Esophagus (tissue), 2 donors: ENCODE data around the gene TMEM151B. TPM values are rescaled to one million over a fixed set of nuclear protein-coding genes. Genes with fewer than 3 reads are reported as not detected.
A peak's percentile ranks its signal among the peaks of the same experiment; 100 is the strongest.

Experiments
- H3K27ac ChIP-seq, 2 donors: one replicate each; pipeline ENCODE4 v1.5.1; 2013; ENCODE audit warnings: low read depth in 2 of 2, mild to moderate bottlenecking in 2 of 2, inconsistent platforms in 1 of 2, low read length in 1 of 2, moderate library complexity in 1 of 2
- H3K27me3 ChIP-seq, 2 donors: one replicate each; pipeline ENCODE4 v1.6.1; 2013; ENCODE audit warnings: low read length in 2 of 2, control low read depth in 1 of 2, mild to moderate bottlenecking in 1 of 2; ENCODE audit not compliant: insufficient read depth in 2 of 2, control insufficient read depth in 1 of 2
- H3K36me3 ChIP-seq, 2 donors: one replicate each; pipeline ENCODE4 v1.6.1; 2013; ENCODE audit warnings: low read length in 1 of 2; ENCODE audit not compliant: control insufficient read depth in 2 of 2, insufficient read depth in 2 of 2
- H3K4me1 ChIP-seq, 2 donors: one replicate each; pipeline ENCODE4 v1.6.1; 2013; ENCODE audit warnings: low read length in 1 of 2; ENCODE audit not compliant: control insufficient read depth in 2 of 2, insufficient read depth in 2 of 2
- H3K4me3 ChIP-seq, 2 donors: one replicate each; pipeline ENCODE4 v1.5.1; 2013; ENCODE audit warnings: low read length in 2 of 2, mild to moderate bottlenecking in 2 of 2, low read depth in 1 of 2, moderate library complexity in 1 of 2
- H3K9me3 ChIP-seq, 2 donors: one replicate each; pipeline ENCODE4 v1.6.1; 2013; ENCODE audit warnings: mild to moderate bottlenecking in 2 of 2, low read depth in 1 of 2, low read length in 1 of 2, moderate library complexity in 1 of 2; ENCODE audit not compliant: control insufficient read depth in 2 of 2, insufficient read depth in 1 of 2
- WGBS, 2 donors: extraction: QIAGEN DNeasy Blood & Tissue Kit; methylation state at CpG; one replicate each; pipeline ENCODE4 v1.1.7; 2013; 5-methylcytosine and 5-hydroxymethylcytosine counted together
- polyA plus RNA-seq, 2 donors: library from polyadenylated mRNA; stranded (reverse); fragments of 200-250 nt; gene quantifications; one replicate each; pipeline ENCODE4 v1.2.3, GENCODE V29; 2013
- donor health status: healthy with polysubstance abuse.
- donor health status: Bipolar disorder and iron deficiency.

TMEM151B gene
- polyA plus RNA-seq, 2 donors: 0.06 TPM; not detected in 1

DNA sequence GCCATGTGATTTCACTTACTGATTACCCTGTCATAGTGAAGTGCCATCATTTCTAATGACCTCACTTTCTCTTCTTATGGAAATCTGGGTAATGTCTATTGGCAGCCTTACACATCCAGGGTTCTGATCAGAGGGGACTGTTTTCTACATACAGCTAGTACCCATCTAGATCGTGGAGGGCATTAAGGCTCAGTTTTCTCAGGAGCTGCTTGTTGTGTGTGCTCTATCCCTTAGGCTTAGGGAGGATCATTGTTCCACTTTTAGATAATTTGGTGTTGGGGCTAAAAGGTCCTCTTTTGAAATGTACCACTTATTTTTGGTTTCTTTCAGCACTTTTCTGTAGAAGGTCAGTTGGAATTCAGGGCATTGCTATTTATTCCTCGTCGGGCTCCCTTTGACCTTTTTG, 19.5 kb upstream of the TMEM151B start:
- Histone ChIP-seq H3K27ac (no peak overlapping the region), H3K36me3 (peaks cover 16 to 39% of the 10 kb centered on the region in 2 donors), H3K4me1 (peaks cover 0 to 1% of the 10 kb centered on the region in 2 donors), H3K9me3 (no peaks in the 10 kb centered on the region), H3K27me3 (no peaks in the 10 kb centered on the region), H3K4me3 (no peak overlapping the region)
- WGBS, 2 donors: 74 to 78% methylated on average over 3 of the region's 3 CpGs

DNA sequence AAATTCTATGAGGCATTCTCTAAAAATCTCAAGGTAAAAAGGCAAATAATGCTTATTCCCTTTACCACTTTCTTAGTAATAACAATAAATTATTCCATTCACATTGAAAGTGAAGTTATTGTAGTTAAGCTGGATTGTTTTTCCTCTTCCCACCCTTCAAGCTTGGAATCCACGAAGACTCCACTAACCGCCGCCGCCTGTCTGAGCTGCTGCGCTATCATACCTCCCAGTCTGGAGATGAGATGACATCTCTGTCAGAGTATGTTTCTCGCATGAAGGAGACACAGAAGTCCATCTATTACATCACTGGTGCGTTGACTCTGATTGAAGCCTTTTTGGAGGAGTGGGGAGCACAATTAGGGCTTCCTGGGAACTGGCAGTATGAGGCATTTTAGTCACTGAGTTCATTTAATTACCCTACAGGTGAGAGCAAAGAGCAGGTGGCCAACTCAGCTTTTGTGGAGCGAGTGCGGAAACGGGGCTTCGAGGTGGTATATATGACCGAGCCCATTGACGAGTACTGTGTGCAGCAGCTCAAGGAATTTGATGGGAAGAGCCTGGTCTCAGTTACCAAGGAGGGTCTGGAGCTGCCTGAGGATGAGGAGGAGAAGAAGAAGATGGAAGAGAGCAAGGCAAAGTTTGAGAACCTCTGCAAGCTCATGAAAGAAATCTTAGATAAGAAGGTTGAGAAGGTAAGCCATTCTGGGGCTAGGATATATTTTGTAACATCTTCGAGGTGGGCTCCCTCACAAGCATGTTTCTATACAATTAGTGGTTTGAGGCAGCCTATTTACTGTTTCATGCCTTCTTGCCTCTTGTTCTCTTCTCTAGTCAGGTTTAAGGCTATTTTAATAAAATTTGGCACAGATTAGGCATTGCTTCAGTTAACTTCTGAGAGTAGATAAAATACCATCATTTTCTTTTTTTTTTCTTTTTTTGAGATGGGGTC, 18.4 kb upstream of the TMEM151B start:
- Histone ChIP-seq H3K36me3 (peaks cover 16 to 39% of the 10 kb centered on the region in 2 donors), H3K4me1 (peaks cover 0 to 6% of the 10 kb centered on the region in 2 donors), H3K4me3 (no peak overlapping the region), H3K27me3 (no peaks in the 10 kb centered on the region), H3K27ac (no peak overlapping the region), H3K9me3 (no peaks in the 10 kb centered on the region)
- WGBS, 2 donors: 87 to 91% methylated on average over 14 of the region's 14 CpGs

DNA sequence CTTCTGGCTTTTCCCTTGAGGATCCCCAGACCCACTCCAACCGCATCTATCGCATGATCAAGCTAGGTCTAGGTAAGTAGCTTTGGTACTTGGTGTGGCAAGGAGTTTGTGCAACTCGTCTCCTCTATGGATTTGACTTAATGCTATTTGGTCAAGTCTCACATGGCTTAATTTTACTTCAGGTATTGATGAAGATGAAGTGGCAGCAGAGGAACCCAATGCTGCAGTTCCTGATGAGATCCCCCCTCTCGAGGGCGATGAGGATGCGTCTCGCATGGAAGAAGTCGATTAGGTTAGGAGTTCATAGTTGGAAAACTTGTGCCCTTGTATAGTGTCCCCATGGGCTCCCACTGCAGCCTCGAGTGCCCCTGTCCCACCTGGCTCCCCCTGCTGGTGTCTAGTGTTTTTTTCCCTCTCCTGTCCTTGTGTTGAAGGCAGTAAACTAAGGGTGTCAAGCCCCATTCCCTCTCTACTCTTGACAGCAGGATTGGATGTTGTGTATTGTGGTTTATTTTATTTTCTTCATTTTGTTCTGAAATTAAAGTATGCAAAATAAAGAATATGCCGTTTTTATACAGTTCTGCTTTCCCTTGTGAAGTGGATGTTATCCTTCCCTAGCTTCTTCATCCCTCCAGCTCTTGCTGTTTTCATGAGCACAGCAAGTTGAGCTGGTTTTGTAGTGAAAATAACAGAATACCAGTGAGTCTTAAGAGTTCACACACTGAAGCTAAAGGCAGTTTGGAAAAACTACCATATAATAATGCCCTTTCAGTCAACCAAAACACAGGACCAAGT, 16.7 kb upstream of the TMEM151B start:
- H3K36me3 ChIP-seq: peaks cover 16 to 39% of the 10 kb centered on the region in 2 donors
- 68 to 69% methylated on average over 10 of the region's 10 CpGs for WGBS, 2 donors
- peaks cover 0 to 6% of the 10 kb centered on the region in 2 donors for H3K4me1 ChIP-seq
- no peaks in the 10 kb centered on the region for H3K27me3 ChIP-seq
- H3K27ac ChIP-seq: no peak overlapping the region
- H3K9me3 ChIP-seq: no peaks in the 10 kb centered on the region
- no peak overlapping the region for H3K4me3 ChIP-seq

DNA sequence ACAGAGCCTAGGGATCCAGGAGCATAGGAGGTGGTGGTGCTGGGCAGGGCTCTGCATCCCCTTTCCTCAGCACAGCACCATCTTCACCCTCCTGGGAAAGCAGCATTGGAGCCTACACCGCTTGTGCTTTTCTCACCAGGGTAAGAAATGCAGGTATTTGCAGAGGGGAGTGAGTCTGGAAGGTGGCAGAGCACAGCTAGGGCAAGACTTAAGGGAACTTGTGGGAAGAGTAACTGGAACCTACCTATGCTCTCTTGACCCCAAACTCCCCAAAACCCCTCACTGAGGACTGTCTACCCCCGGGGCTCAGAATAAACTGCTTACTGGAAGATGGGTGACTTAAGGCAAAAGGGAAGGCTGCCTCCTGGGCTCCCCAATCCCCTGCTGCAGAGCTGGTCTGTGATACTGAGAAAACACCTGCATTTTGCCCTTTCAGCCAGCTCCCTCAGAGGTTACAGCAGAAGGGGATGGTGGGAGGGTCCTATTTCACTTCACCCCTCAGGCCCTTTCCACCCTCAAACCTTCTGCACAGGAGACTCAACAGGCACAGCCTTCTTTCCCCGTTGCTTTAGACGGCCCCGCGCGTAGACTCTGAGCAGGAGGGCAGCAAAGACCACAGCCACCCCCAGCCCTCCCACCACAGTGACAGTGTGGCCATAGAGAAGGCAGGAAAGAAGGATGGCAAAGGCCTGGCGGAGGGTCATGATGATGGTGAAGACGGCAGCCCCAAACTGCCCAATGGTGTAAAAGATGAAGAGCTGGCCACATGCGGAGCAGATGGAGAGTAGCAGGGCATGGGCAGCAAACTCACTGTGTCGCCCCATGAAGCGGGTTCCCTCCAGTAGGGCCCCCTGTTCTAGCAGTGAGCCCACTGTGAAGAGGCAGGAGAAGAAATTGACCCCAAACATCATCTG, 15.8 kb upstream of the TMEM151B start:
- Histone ChIP-seq H3K36me3 (peaks cover 13 to 36% of the 10 kb centered on the region in 2 donors), H3K27ac (no peak overlapping the region), H3K4me1 (peaks cover 0 to 6% of the 10 kb centered on the region in 2 donors), H3K9me3 (no peaks in the 10 kb centered on the region), H3K27me3 (no peaks in the 10 kb centered on the region), H3K4me3 (no peak overlapping the region)
- WGBS, 2 donors: 71 to 75% methylated on average over 12 of the region's 12 CpGs

DNA sequence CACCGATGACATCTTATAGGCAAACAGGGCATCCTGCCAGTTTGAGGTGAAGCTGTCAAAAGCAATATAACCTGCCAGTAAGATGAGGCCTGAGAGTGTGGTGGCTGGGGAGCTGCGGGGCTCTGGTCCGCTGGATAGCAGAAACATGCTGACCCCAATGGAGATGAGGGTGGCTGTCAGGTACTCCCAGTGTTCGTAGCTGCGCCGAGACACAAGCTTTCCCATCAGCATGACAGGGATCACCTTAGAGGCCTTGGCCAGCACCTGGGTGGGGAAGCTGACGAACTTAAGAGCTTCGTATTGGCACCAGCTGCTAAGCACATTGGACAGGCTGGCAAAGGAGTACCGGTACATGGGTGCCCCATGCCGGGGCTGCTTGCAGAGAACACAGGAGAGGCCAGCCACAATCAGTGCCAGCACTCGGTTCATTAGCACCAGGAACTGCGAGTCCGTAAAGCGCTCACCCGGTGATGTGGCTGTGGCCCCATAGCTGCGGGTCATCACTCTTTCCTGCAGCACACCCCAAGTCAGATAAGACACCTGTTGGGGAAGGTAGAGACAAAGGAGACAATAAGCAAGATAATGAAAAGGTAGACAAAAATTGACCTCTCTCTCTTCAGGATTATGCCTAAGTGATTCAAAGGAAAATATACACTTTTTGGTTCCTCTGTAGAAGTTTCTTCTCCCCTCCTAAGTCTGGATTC, 15.0 kb upstream of the TMEM151B start:
- peaks cover 12 to 38% of the 10 kb centered on the region in 2 donors for H3K36me3 ChIP-seq
- H3K9me3 ChIP-seq: no peaks in the 10 kb centered on the region
- H3K27ac ChIP-seq: no peak overlapping the region
- H3K4me3 ChIP-seq: no peak overlapping the region
- peaks cover 0 to 6% of the 10 kb centered on the region in 2 donors for H3K4me1 ChIP-seq
- no peaks in the 10 kb centered on the region for H3K27me3 ChIP-seq
- 48 to 51% methylated on average over 16 of the region's 16 CpGs for WGBS, 2 donors

DNA sequence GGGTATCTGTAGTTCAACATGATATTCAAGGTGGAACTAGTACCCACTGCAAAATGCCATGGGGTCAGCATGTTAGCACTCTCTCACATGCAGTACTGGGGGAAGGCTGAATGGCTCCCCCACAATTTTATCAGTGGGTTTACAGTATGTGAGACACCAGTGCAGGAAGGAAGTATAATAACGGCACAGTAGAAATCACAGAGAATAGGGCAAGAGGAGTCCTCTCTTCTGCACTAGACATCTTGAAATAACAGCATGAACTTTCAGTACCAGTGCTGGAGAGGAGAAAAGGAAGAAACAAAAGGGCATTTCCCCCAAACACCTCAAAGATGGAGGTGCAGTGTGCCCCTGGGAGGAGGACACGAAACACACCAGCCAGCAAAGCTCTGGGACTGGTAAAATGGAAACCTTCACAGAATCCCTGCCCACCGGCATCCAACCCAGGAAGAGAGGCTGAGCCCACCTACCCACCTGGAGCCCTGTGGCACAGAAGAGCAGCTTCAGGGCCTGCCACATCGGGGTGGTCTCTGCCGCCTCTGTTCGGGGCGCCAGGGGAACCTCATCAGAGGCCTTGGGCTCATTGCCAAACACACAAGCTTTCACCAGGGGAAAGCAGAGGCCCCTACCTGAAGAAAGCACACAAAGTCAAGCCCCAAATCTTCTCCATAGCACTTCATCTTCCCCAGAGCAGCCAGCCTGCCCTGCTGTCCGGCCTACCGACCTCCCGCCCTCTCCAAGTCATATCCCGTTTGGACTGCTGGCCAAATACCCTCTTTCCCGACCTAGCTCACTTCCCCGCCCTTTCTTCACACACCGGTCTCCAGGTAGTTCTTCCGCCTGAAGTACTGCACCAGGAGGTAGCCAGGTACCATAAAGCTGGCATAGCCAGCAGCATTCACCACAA, 14.1 kb upstream of the TMEM151B start:
- peak overlapping the region; percentile 56 to 85 for H3K4me3 ChIP-seq
- peaks cover 0 to 6% of the 10 kb centered on the region in 2 donors for H3K4me1 ChIP-seq
- no peaks in the 10 kb centered on the region for H3K9me3 ChIP-seq
- H3K27ac ChIP-seq: peak overlapping the region; percentile 74 to 90
- WGBS, 2 donors: 20 to 21% methylated on average over 15 of the region's 15 CpGs
- H3K27me3 ChIP-seq: no peaks in the 10 kb centered on the region
- peaks cover 6 to 35% of the 10 kb centered on the region in 2 donors for H3K36me3 ChIP-seq

DNA sequence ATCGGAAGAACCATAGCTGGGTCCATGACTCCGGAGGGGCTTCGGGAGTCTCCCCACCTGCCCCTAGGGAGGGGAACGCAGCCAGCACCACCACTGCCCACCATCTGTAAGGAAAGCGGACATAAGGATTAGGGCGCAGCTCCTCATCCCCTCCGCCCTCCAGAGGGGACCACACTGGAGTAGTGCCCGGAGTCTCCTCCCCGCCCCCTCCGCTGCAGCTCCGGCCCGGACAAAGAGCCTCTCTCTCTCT, 13.6 kb upstream of the TMEM151B start:
- Histone ChIP-seq H3K9me3 (no peaks in the 10 kb centered on the region), H3K27me3 (no peaks in the 10 kb centered on the region), H3K27ac (peak overlapping the region; percentile 74 to 90), H3K4me1 (peaks cover 0 to 6% of the 10 kb centered on the region in 2 donors), H3K4me3 (peak overlapping the region; percentile 56 to 85), H3K36me3 (peaks cover 4 to 35% of the 10 kb centered on the region in 2 donors)
- 0 to 1% methylated on average over 11 to 12 of the region's 12 CpGs for WGBS, 2 donors

DNA sequence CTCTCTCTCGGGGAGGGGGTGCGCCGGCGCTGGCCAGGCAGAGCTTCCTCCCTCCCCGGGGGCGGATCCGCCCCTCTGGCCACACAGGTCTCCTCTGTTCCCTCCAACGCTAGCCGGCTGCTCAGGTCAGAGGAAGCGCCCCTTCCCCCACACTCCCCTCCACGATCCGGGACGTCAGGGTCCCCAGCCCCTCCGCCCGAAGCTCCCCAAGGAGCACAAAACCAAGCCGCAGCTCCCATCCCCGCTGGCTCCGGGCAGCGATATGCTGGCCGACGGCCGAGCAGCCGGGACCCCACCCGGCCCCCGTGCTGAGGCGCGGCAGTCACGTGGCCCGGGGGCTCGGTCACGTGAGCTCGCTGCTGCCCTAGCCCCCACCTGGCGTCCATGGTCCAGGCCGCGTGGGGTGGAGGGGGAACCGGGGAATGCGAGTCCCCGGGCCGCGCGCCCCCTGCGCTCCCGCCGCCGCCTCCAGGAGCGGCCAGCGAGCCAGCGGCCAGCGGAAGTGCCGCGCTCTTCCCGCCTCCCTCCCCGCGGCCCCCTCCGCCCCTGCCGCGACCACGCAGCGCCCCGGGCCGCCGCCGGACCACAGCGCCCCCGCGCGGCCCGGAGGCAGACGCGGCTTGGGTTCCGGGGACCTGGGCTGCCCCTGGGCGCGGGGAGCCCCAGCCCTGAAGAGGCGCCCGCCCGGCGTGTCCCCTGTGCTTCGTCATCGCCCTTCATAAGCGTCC, 13.1 kb upstream of the TMEM151B start, which contains the start of gene SLC35B2:
Gene SLC35B2 (minus strand): TSS at position 504 of the 728 bp plus-strand sequence. CDS start 118 bp downstream, at position 386.
- Histone ChIP-seq H3K27ac (peak within 1 kb of the TSS; percentile 74 to 90), H3K4me3 (peak within 1 kb of the TSS; percentile 56 to 85), H3K36me3 (peaks cover 0 to 31% of the 10 kb centered on the region in 2 donors), H3K4me1 (peaks cover 0 to 6% of the 10 kb centered on the region in 2 donors), H3K27me3 (no peaks in the 10 kb centered on the region), H3K9me3 (no peaks in the 10 kb centered on the region)
- 1% methylated on average over 49 to 80 of the region's 80 CpGs for WGBS, 2 donors
